Measurements from ENCODE around the gene GAREM2.

DNA sequence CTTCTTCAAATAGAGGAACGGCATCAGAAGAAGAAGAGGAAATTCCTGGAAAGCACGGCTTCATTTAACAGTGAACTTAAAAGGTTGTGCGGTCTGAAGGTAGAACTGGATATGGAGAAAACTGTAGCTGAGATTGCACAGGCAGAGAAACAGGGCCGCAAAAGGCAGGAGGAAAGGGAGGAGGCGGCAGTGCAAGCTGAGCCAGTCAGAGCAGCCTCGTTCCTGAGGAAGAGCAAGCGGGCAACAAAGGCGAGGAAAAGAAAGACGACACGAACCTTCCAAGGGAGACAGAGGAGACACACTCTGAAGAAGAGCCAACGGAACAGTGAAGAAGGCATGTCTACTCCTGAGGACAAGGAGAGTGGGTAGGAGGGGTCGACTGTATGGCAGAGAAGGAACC is 22.6 kb upstream of the GAREM2 start:
- TF ChIP-seq, protein P1, sequence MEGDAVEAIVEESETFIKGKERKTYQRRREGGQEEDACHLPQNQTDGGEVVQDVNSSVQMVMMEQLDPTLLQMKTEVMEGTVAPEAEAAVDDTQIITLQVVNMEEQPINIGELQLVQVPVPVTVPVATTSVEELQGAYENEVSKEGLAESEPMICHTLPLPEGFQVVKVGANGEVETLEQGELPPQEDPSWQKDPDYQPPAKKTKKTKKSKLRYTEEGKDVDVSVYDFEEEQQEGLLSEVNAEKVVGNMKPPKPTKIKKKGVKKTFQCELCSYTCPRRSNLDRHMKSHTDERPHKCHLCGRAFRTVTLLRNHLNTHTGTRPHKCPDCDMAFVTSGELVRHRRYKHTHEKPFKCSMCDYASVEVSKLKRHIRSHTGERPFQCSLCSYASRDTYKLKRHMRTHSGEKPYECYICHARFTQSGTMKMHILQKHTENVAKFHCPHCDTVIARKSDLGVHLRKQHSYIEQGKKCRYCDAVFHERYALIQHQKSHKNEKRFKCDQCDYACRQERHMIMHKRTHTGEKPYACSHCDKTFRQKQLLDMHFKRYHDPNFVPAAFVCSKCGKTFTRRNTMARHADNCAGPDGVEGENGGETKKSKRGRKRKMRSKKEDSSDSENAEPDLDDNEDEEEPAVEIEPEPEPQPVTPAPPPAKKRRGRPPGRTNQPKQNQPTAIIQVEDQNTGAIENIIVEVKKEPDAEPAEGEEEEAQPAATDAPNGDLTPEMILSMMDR (IDR thresholded peaks at IDR 0.05), result no peak
- no peak for TF ChIP-seq POLR2A (IDR thresholded peaks at IDR 0.05)
